ENCODE data around the gene ALMS1. TPM values are rescaled to one million over a fixed set of nuclear protein-coding genes. Genes with fewer than 3 reads are reported as not detected.
"Not testable (repeated sequence)": the region's sequence is repeated elsewhere in the genome, so short reads cannot be mapped to it uniquely, and the experiment has no call there.

The ALMS1 gene
- total RNA-seq, 2 donors from 2014 or later = 52.4 to 56.1 TPM

DNA sequence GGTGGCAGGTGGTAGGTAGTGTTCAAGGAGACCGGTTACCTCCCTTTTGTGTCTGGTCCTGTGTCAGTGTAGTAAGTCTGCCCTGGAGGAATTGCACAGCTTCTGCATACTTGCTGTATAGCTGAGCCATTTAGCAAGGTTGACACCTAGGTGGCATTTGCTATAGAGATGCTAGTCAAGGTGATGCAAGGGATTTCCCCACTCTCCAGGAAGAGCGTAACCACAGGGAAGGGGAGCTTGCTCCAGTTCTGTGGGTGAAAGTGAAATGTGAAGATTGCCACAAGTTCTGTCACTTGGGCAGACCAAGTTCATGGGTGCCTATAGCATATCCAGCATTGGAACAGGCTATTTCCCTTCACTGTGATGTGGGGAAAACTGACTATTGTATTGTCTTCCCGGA is 228.5 kb downstream of the ALMS1 start:
- H3K4me1 Mint-ChIP-seq = no peaks in the 10 kb centered on the region
- H3K27ac Mint-ChIP-seq = no peak overlapping the region
- Histone ChIP-seq H3K4me3 (ENCODE audit: low read length) (no peak overlapping the region), H3K4me1 (ENCODE audit: control insufficient read depth, insufficient read depth, low read length) (no peaks in the 10 kb centered on the region), H3K9ac (ENCODE audit: extremely low read depth, low read length, poor library complexity, severe bottlenecking) (no peak overlapping the region), H3K36me3 (ENCODE audit: control insufficient read depth, insufficient read depth, low read length) (no peaks in the 10 kb centered on the region), H3K27ac (ENCODE audit: low read depth, low read length) (no peak overlapping the region), H3K9me3 (ENCODE audit: control insufficient read depth, low read length) (no peaks in the 10 kb centered on the region), H3K27me3 (ENCODE audit: control insufficient read depth, insufficient read depth, low read length, poor library complexity, severe bottlenecking) (no peaks in the 10 kb centered on the region)
- WGBS, 2 experiments (ENCODE audit: insufficient coverage in 1 of 2, insufficient read length in 1 of 2) = 90 to 92% methylated on average over 2 to 3 of the region's 3 CpGs
- no peaks in the 10 kb centered on the region for H3K27me3 Mint-ChIP-seq (ENCODE audit: insufficient read depth)
- no peak overlapping the region for H3K4me3 Mint-ChIP-seq
- TF ChIP-seq CTCF (conservative IDR thresholded peaks at IDR 0.05) = no peak
- no peaks in the 10 kb centered on the region for H3K36me3 Mint-ChIP-seq (ENCODE audit: low read depth)
- no peaks in the 10 kb centered on the region for H3K9me3 Mint-ChIP-seq
- DNase-seq = no peak

DNA sequence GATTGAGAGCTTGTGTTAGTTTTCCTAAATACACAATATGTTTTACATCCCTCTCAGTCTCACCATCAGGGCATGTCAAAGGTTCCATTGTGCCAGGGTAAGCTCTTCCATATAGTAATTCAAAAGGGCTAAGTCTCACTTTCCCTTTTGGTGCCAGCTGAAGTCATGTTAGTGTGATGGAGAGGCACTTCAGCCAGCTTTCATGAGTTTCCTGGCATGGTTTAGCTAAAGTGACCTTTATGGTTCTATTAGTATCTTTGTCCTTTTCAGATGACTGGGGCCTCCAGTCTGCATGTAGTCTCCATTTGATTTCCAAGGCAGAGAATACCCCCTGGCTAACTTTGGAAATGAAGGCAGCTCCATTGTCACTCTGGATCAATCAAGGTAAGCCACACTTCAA is 229.4 kb downstream of the ALMS1 start:
- no peaks in the 10 kb centered on the region for H3K27me3 ChIP-seq (ENCODE audit: control insufficient read depth, insufficient read depth, low read length, poor library complexity, severe bottlenecking)
- no peaks in the 10 kb centered on the region for H3K9me3 ChIP-seq (ENCODE audit: control insufficient read depth, low read length)
- H3K4me3 ChIP-seq (ENCODE audit: low read length) = no peak overlapping the region
- H3K4me3 Mint-ChIP-seq = no peak overlapping the region
- H3K36me3 Mint-ChIP-seq (ENCODE audit: low read depth) = no peaks in the 10 kb centered on the region
- H3K9me3 Mint-ChIP-seq = no peaks in the 10 kb centered on the region
- no peaks in the 10 kb centered on the region for H3K4me1 ChIP-seq (ENCODE audit: control insufficient read depth, insufficient read depth, low read length)
- no peak for TF ChIP-seq CTCF (conservative IDR thresholded peaks at IDR 0.05)
- H3K9ac ChIP-seq (ENCODE audit: extremely low read depth, low read length, poor library complexity, severe bottlenecking) = no peak overlapping the region
- H3K27ac ChIP-seq (ENCODE audit: low read depth, low read length) = no peak overlapping the region
- H3K27me3 Mint-ChIP-seq (ENCODE audit: insufficient read depth) = no peaks in the 10 kb centered on the region
- no peaks in the 10 kb centered on the region for H3K36me3 ChIP-seq (ENCODE audit: control insufficient read depth, insufficient read depth, low read length)
- no peaks in the 10 kb centered on the region for H3K4me1 Mint-ChIP-seq
- no peak for DNase-seq
- no peak overlapping the region for H3K27ac Mint-ChIP-seq

- not testable (repeated sequence) for H3K36me3 Mint-ChIP-seq (ENCODE audit: low read depth); H3K4me1 Mint-ChIP-seq; H3K27me3 ChIP-seq (ENCODE audit: control insufficient read depth, insufficient read depth, low read length, poor library complexity, severe bottlenecking); H3K4me1 ChIP-seq (ENCODE audit: control insufficient read depth, insufficient read depth, low read length); H3K9ac ChIP-seq (ENCODE audit: extremely low read depth, low read length, poor library complexity, severe bottlenecking); H3K36me3 ChIP-seq (ENCODE audit: control insufficient read depth, insufficient read depth, low read length); H3K27ac Mint-ChIP-seq; H3K9me3 Mint-ChIP-seq; H3K9me3 ChIP-seq (ENCODE audit: control insufficient read depth, low read length); H3K27me3 Mint-ChIP-seq (ENCODE audit: insufficient read depth); H3K27ac ChIP-seq (ENCODE audit: low read depth, low read length); H3K4me3 ChIP-seq (ENCODE audit: low read length); H3K4me3 Mint-ChIP-seq
- TF ChIP-seq CTCF (conservative IDR thresholded peaks at IDR 0.05) = peak; percentile 73
- 77 to 100% methylated on average over 1 to 3 of the region's 3 CpGs for WGBS, 2 experiments (ENCODE audit: insufficient coverage in 1 of 2, insufficient read length in 1 of 2)
- peak; percentile 68 for DNase-seq
Observed at GRCh38 chr2:73619925-73620324, 234.3 kb downstream of the ALMS1 start.

GRCh38 chr2:73624036-73624435 is 238.4 kb downstream of the ALMS1 start:
- not testable (repeated sequence) for H3K27me3 ChIP-seq (ENCODE audit: control insufficient read depth, insufficient read depth, low read length, poor library complexity, severe bottlenecking); H3K36me3 ChIP-seq (ENCODE audit: control insufficient read depth, insufficient read depth, low read length); H3K9me3 ChIP-seq (ENCODE audit: control insufficient read depth, low read length); H3K4me1 ChIP-seq (ENCODE audit: control insufficient read depth, insufficient read depth, low read length); H3K4me3 Mint-ChIP-seq; H3K9ac ChIP-seq (ENCODE audit: extremely low read depth, low read length, poor library complexity, severe bottlenecking); H3K27ac ChIP-seq (ENCODE audit: low read depth, low read length); H3K27me3 Mint-ChIP-seq (ENCODE audit: insufficient read depth); H3K36me3 Mint-ChIP-seq (ENCODE audit: low read depth); H3K4me1 Mint-ChIP-seq; DNase-seq; H3K9me3 Mint-ChIP-seq; H3K27ac Mint-ChIP-seq; H3K4me3 ChIP-seq (ENCODE audit: low read length)
